Keratinocyte (primary cell): ENCODE results near the gene ACOXL.

ENCODE experiments used
- EZH2 ChIP-seq: IDR thresholded peaks from one replicate; pipeline ENCODE4 v1.6.1; 2012; ENCODE audit warnings: inconsistent platforms, mild to moderate bottlenecking, low read length, moderate library complexity
- TF ChIP-seq, protein P1 (sequence below), 3 experiments: IDR thresholded peaks in 1 of 3; conservative IDR thresholded peaks in 1 of 3; optimal IDR thresholded peaks in 1 of 3; 2 replicates in 2 of 3; 3 replicates in 1 of 3; pipeline versions ENCODE3 to v1.5.1; 2011; ENCODE audit warnings: low read length in 3 of 3, mild to moderate bottlenecking in 3 of 3, moderate library complexity in 2 of 3, control low read depth in 1 of 3, inconsistent platforms in 1 of 3; ENCODE audit not compliant: insufficient read depth in 2 of 3; ENCODE audit errors: extremely low read depth in 1 of 3

DNA sequence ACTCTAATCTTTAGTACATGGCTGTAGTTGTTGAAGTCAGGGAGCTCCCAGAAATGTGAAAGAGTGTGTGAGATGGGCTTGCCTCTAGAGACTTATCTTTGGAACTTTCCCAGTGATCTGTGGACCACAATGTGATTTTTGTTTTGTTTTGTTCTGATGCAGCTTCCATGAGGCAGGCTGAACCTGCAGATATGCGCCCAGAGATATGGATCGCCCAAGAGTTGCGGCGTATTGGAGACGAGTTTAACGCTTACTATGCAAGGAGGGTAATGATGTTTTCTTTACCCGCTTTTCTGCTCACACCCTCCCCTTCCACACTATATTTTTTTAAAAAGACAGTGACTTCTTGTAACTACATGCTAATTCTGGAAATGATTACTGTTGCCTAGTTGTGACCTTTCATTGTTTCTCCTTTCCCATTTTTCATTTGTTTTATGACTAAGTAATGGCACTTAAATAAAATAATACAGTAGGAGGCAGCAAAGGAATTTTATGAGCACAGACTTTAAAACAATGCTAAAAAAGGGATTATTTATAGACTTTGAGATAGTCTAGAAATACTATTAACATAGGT lies 417.6 kb downstream of the ACOXL start:
- TF ChIP-seq, protein P1, sequence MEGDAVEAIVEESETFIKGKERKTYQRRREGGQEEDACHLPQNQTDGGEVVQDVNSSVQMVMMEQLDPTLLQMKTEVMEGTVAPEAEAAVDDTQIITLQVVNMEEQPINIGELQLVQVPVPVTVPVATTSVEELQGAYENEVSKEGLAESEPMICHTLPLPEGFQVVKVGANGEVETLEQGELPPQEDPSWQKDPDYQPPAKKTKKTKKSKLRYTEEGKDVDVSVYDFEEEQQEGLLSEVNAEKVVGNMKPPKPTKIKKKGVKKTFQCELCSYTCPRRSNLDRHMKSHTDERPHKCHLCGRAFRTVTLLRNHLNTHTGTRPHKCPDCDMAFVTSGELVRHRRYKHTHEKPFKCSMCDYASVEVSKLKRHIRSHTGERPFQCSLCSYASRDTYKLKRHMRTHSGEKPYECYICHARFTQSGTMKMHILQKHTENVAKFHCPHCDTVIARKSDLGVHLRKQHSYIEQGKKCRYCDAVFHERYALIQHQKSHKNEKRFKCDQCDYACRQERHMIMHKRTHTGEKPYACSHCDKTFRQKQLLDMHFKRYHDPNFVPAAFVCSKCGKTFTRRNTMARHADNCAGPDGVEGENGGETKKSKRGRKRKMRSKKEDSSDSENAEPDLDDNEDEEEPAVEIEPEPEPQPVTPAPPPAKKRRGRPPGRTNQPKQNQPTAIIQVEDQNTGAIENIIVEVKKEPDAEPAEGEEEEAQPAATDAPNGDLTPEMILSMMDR (optimal IDR thresholded peaks at IDR 0.05 in 1 of 3, IDR thresholded peaks at IDR 0.05 in 1 of 3, conservative IDR thresholded peaks at IDR 0.05 in 1 of 3; ENCODE audit: extremely low read depth in 1 of 3, insufficient read depth in 2 of 3, low read length in 3 of 3) = no peak
- no peak for TF ChIP-seq EZH2
